Endothelial cell of umbilical vein (primary cell): ENCODE results near the gene ACTR3C. TPM values are rescaled to one million over a fixed set of nuclear protein-coding genes. Genes with fewer than 3 reads are reported as not detected.

ENCODE experiments used
- BruUV-seq: library from RNA; stranded (reverse); fragments of 400-500 nt; replicated peaks from 2 replicates; lab custom pipeline; 2021; lab: Mats Ljungman, UMichigan
- CTCF ChIA-PET: fragments of 300-600, 350-600 bp; sonication (Branson Sonifier 250); formaldehyde crosslinking; loops from one replicate; lab custom pipeline; 2021; ENCODE audit warnings: antibody characterized with exemption, inconsistent platforms; lab: Charles Lee
- POLR2A ChIA-PET: fragments of 300-600, 350-600 bp; sonication (Branson Sonifier 250); formaldehyde crosslinking; loops from one replicate; lab custom pipeline; 2021; ENCODE audit warnings: antibody characterized with exemption, inconsistent platforms; lab: Charles Lee
- DNase-seq: peaks from one replicate; pipeline ENCODE4 v3.0.0-alpha.2; 2011; ENCODE audit warnings: low read depth, low spot score
- FAIRE-seq: peaks from 2 replicates; lab custom pipeline; 2011; peaks lifted over from hg19 to GRCh38; lab: Jason Lieb, UNC
- H2AFZ ChIP-seq: 2 replicates; pipeline ENCODE4 v1.6.0; 2012; ENCODE audit warnings: low read depth, low read length, control low read depth, inconsistent platforms
- H3K27ac ChIP-seq: 2 replicates; pipeline ENCODE4 v1.5.1; 2011; ENCODE audit warnings: low read depth, mild to moderate bottlenecking, control low read depth, low read length, moderate library complexity; ENCODE audit not compliant: insufficient read depth
- H3K27me3 ChIP-seq, 2 experiments: 2 replicates each; pipeline versions ENCODE4 v1.6.0 to v1.6.1; 2011; ENCODE audit warnings: low read length in 2 of 2, mixed read lengths in 1 of 2; ENCODE audit not compliant: control insufficient read depth in 2 of 2, insufficient read depth in 2 of 2
- H3K36me3 ChIP-seq, 2 experiments: 2 replicates in 1 of 2; 3 replicates in 1 of 2; pipeline ENCODE4 v1.5.1; 2011; ENCODE audit warnings: low read length in 2 of 2, mild to moderate bottlenecking in 1 of 2, moderate library complexity in 1 of 2; ENCODE audit not compliant: control insufficient read depth in 2 of 2, insufficient read depth in 2 of 2; ENCODE audit errors: extremely low read depth in 1 of 2
- H3K4me1 ChIP-seq: 3 replicates; pipeline ENCODE4 v1.5.1; 2011; ENCODE audit warnings: mild to moderate bottlenecking, low read length; ENCODE audit not compliant: control insufficient read depth, insufficient read depth; ENCODE audit errors: extremely low read depth
- H3K4me2 ChIP-seq: 2 replicates; pipeline ENCODE4 v1.6.1; 2011; ENCODE audit warnings: low read length, control low read depth, mixed read lengths; ENCODE audit not compliant: insufficient read depth
- H3K4me3 ChIP-seq, 3 experiments: fragments of 200-600 bp in 1 of 3; sonication (generic), shearing (Covaris generic) in 1 of 3; replicated peaks in 1 of 3; 2 replicates each; pipeline ENCODE4 v1.5.1; 2011 to 2016; ENCODE audit warnings: control low read depth in 3 of 3, low read length in 3 of 3, mild to moderate bottlenecking in 2 of 3, inconsistent platforms in 1 of 3, low read depth in 1 of 3, moderate library complexity in 1 of 3; ENCODE audit not compliant: insufficient read depth in 1 of 3
- H3K79me2 ChIP-seq: 2 replicates; pipeline ENCODE4 v1.6.0; 2012; ENCODE audit warnings: low read length, inconsistent platforms; ENCODE audit not compliant: control insufficient read depth, insufficient read depth
- H3K9ac ChIP-seq: replicated peaks from 2 replicates; pipeline ENCODE3; 2011; ENCODE audit warnings: low read length, control low read depth; ENCODE audit not compliant: insufficient read depth; ENCODE audit errors: extremely low read depth
- H3K9me1 ChIP-seq: replicated peaks from 3 replicates; pipeline ENCODE4 v1.6.0; 2011; ENCODE audit warnings: mild to moderate bottlenecking, low read length; ENCODE audit not compliant: control insufficient read depth, insufficient read depth; ENCODE audit errors: extremely low read depth
- H3K9me3 ChIP-seq: replicated peaks from 2 replicates; pipeline ENCODE4 v1.5.1; 2012; ENCODE audit warnings: low read length, inconsistent platforms; ENCODE audit not compliant: control insufficient read depth, insufficient read depth
- H4K20me1 ChIP-seq: replicated peaks from 2 replicates; pipeline ENCODE3; 2011; ENCODE audit warnings: mild to moderate bottlenecking, low read length; ENCODE audit not compliant: control insufficient read depth, insufficient read depth; ENCODE audit errors: extremely low read depth
- CTCF ChIP-seq, 2 donors: IDR thresholded peaks; 1 replicate in 1 of 2; 2 replicates in 1 of 2; pipeline ENCODE4 v1.5.1; 2011; ENCODE audit warnings: low read length in 2 of 2, mild to moderate bottlenecking in 2 of 2, moderate library complexity in 2 of 2, control low read depth in 1 of 2, inconsistent platforms in 1 of 2, low read depth in 1 of 2; ENCODE audit not compliant: insufficient read depth in 1 of 2; ENCODE audit errors: extremely low read depth in 1 of 2
- EZH2 ChIP-seq: IDR thresholded peaks from 2 replicates; pipeline ENCODE4 v1.6.1; 2012; ENCODE audit warnings: borderline replicate concordance, low read depth, mild to moderate bottlenecking, moderate library complexity, low read length, inconsistent platforms; ENCODE audit not compliant: severe bottlenecking
- FOS ChIP-seq: IDR thresholded peaks from 2 replicates; pipeline ENCODE4 v1.6.1; 2011; ENCODE audit warnings: mild to moderate bottlenecking, low read length, moderate library complexity, borderline replicate concordance; ENCODE audit not compliant: insufficient read depth
- GATA2 ChIP-seq: IDR thresholded peaks from 2 replicates; pipeline ENCODE4 v1.7.0; 2011; ENCODE audit warnings: low read depth, mild to moderate bottlenecking, moderate library complexity, mixed read lengths, low read length; ENCODE audit not compliant: insufficient read length, insufficient read depth
- JUN ChIP-seq: IDR thresholded peaks from 2 replicates; pipeline ENCODE4 v1.6.1; 2011; ENCODE audit warnings: borderline replicate concordance, low read depth; ENCODE audit not compliant: insufficient read length, insufficient read depth
- MYC ChIP-seq: IDR thresholded peaks from one replicate; pipeline ENCODE4 v1.6.1; 2011; ENCODE audit warnings: mild to moderate bottlenecking, low read depth, low read length
- POLR2A ChIP-seq: IDR thresholded peaks from 2 replicates; pipeline ENCODE4 v1.6.1; 2012; ENCODE audit warnings: low read depth, mild to moderate bottlenecking, control low read depth, low read length
- POLR2AphosphoS5 ChIP-seq: IDR thresholded peaks from 2 replicates; pipeline ENCODE4 v1.6.1; 2012; ENCODE audit warnings: low read depth, mild to moderate bottlenecking, control low read depth, low read length, moderate library complexity; ENCODE audit not compliant: insufficient read depth
- dilution Hi-C: fragments of 300-500 bp; cut with MboI; formaldehyde crosslinking; loops from one replicate; pipeline ENCODE4 v1.15.0; 2019; ENCODE audit warnings: low sequenced_read_pairs; ENCODE audit not compliant: extremely low pct_ligation_motif_present
- intact Hi-C: fragments of 100-400 bp; cut with micrococcal nuclease; formaldehyde crosslinking; loops from one replicate; pipeline ENCODE4 v1.10.0; 2022
- polyA plus RNA-seq, 4 experiments: library from polyadenylated mRNA; depleted of rRNA in 3 of 4; stranded (reverse) in 3 of 4; unstranded in 1 of 4; fragments of >200 nt; gene quantifications; 2 replicates each; pipeline versions ENCODE4 v1.2.1 to v1.2.3, GENCODE V29; 2011 to 2012; ENCODE audit warnings: missing spikeins in 1 of 4
- total RNA-seq: library from RNA; stranded (reverse); gene quantifications from 2 replicates; pipeline ENCODE4 v1.2.3, GENCODE V29; 2021
- TF ChIP-seq, protein P1 (sequence below): IDR thresholded peaks from 2 replicates; pipeline ENCODE4 v1.6.1; 2011; ENCODE audit not compliant: insufficient read depth, insufficient read length

Gene ACTR3C
- total and polyA plus RNA-seq, 2 donors (not counting 3 experiments of a cell fraction or from before 2014, with no cell fraction given): 0.33 TPM; not detected in 1

DNA sequence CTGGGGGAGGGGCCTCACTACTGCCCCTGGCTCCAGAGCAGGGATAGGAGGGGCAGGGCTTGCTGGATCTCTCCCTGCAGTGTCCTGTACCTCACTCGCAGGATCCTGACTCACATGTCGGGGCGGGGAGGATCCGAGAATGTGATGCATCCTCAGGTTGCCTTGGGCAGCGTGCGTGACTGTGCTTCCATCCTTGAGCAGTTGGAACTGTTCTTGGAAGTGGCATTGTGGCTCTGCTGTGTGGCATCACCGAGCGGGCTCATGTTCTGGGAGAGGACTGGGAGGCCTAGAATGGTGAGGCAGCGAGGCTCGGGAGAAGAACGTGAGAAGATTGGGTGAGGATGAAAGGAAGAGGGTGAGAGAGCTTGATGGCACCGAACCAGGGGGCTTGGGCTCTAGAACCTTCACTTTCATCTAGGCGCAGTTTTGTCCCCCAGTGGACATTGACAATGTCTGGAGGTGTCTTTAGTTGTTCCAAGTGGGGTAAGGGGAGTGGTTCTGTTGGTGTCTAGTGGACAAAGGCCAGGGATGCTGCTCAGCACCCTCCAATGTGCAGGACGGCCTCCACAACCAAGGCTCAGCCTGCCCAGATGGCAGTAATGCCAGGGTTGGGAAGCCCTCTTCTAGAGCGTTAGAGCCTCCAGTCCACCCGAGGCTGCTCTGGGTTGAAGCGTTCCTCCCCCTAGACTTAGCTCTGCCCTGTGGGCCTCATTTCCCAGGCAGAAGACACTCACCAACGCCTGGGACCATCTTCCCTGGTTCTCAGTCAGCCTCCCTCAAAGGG, 9.7 kb upstream of the ACTR3C start:
- no peak for DNase-seq
- H3K27ac ChIP-seq: no peak overlapping the region
- no peaks in the 10 kb centered on the region for H4K20me1 ChIP-seq
- ChIA-PET CTCF (no interaction called here), POLR2A (no interaction called here)
- H3K4me1 ChIP-seq: no peaks in the 10 kb centered on the region
- BruUV-seq: no TSS peak
- no peaks in the 10 kb centered on the region for H3K9me1 ChIP-seq
- H2AFZ ChIP-seq: no peak overlapping the region
- FAIRE-seq: no peak
- H3K79me2 ChIP-seq: no peaks in the 10 kb centered on the region
- intact Hi-C loops (no loop called here), dilution Hi-C loops (no loop called here)
- no peak for TF ChIP-seq EZH2
- no peak for TF ChIP-seq FOS
- no peak for TF ChIP-seq GATA2
- TF ChIP-seq POLR2AphosphoS5: no peak
- TF ChIP-seq CTCF (IDR thresholded peaks at IDR 0.05; ENCODE audit: extremely low read depth in 1 of 2, insufficient read depth in 1 of 2, low read depth in 1 of 2, low read length in 2 of 2): no peak
- no peak for TF ChIP-seq JUN
- TF ChIP-seq POLR2A: no peak
- TF ChIP-seq, protein P1, sequence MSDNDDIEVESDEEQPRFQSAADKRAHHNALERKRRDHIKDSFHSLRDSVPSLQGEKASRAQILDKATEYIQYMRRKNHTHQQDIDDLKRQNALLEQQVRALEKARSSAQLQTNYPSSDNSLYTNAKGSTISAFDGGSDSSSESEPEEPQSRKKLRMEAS: no peak
- TF ChIP-seq MYC: no peak
- H3K27me3 ChIP-seq: no peaks in the 10 kb centered on the region
- no peaks in the 10 kb centered on the region for H3K9me3 ChIP-seq
- no peaks in the 10 kb centered on the region for H3K36me3 ChIP-seq
- H3K4me2 ChIP-seq: no peak overlapping the region
- H3K9ac ChIP-seq: no peak overlapping the region
- H3K4me3 ChIP-seq: no peak overlapping the region
